NT2/D1 (cell line): ENCODE measurements around the gene BICC1.

Source experiments
- DNase-seq: peaks from one replicate; pipeline ENCODE4 v3.0.0-alpha.2; 2011; ENCODE audit warnings: low read depth, low spot score
- H3K27me3 ChIP-seq: 2 replicates; pipeline ENCODE4 v1.6.0; 2011; ENCODE audit warnings: mild to moderate bottlenecking; ENCODE audit not compliant: insufficient read length, insufficient read depth
- H3K36me3 ChIP-seq: 2 replicates; pipeline ENCODE4 v1.6.1; 2011; ENCODE audit warnings: mild to moderate bottlenecking, low read length, mixed read lengths; ENCODE audit not compliant: insufficient read depth, insufficient read length
- H3K4me1 ChIP-seq: 2 replicates; pipeline ENCODE4 v1.5.1; 2011; ENCODE audit not compliant: insufficient read depth, insufficient read length
- H3K4me3 ChIP-seq: 2 replicates; pipeline ENCODE4 v1.5.1; 2011; ENCODE audit warnings: low read depth; ENCODE audit not compliant: insufficient read length
- H3K9ac ChIP-seq: 2 replicates; pipeline ENCODE4 v1.6.0; 2011; ENCODE audit warnings: low read depth; ENCODE audit not compliant: insufficient read length
- H3K9me3 ChIP-seq: 2 replicates; pipeline ENCODE4 v1.5.1; 2011; ENCODE audit warnings: mild to moderate bottlenecking, low read length; ENCODE audit not compliant: insufficient read depth
- SUZ12 ChIP-seq: IDR thresholded peaks from 2 replicates; pipeline ENCODE4 v1.6.1; 2011; ENCODE audit not compliant: insufficient read length, insufficient read depth; ENCODE audit errors: extremely low read depth
- YY1 ChIP-seq: IDR thresholded peaks from 2 replicates; pipeline ENCODE4 v1.6.1; 2011; ENCODE audit not compliant: insufficient read length, insufficient read depth
- ZNF274 ChIP-seq: IDR thresholded peaks from 2 replicates; pipeline ENCODE4 v1.6.1; 2011; ENCODE audit warnings: mild to moderate bottlenecking, low read depth, low read length

Gene BICC1

GRCh38 chr10:58477902-58478301 is 34.8 kb upstream of the BICC1 start:
- H3K4me1 ChIP-seq: no peaks in the 10 kb centered on the region
- no peaks in the 10 kb centered on the region for H3K27me3 ChIP-seq
- no peaks in the 10 kb centered on the region for H3K36me3 ChIP-seq
- TF ChIP-seq ZNF274: no peak
- no peak for DNase-seq
- no peaks in the 10 kb centered on the region for H3K9me3 ChIP-seq
- no peak overlapping the region for H3K4me3 ChIP-seq
- no peak overlapping the region for H3K9ac ChIP-seq

GRCh38 chr10:58479045-58479444 is 33.6 kb upstream of the BICC1 start:
- Histone ChIP-seq H3K4me1 (no peaks in the 10 kb centered on the region), H3K27me3 (no peaks in the 10 kb centered on the region), H3K9me3 (no peaks in the 10 kb centered on the region), H3K9ac (no peak overlapping the region), H3K36me3 (no peaks in the 10 kb centered on the region), H3K4me3 (no peak overlapping the region)
- no peak for DNase-seq
- TF ChIP-seq ZNF274: no peak
- TF ChIP-seq YY1: no peak
- TF ChIP-seq SUZ12: no peak

GRCh38 chr10:58480321-58480720 is 32.4 kb upstream of the BICC1 start:
- Histone ChIP-seq H3K27me3 (no peaks in the 10 kb centered on the region), H3K4me1 (no peaks in the 10 kb centered on the region), H3K9me3 (no peaks in the 10 kb centered on the region), H3K4me3 (no peak overlapping the region), H3K9ac (no peak overlapping the region), H3K36me3 (no peaks in the 10 kb centered on the region)
- DNase-seq: no peak
- no peak for TF ChIP-seq ZNF274
- TF ChIP-seq YY1: no peak
- TF ChIP-seq SUZ12: no peak

GRCh38 chr10:58481569-58482109 is 31.0 kb upstream of the BICC1 start:
- Histone ChIP-seq H3K4me3 (no peak overlapping the region), H3K9me3 (no peaks in the 10 kb centered on the region), H3K36me3 (no peaks in the 10 kb centered on the region), H3K27me3 (no peaks in the 10 kb centered on the region), H3K4me1 (no peaks in the 10 kb centered on the region), H3K9ac (no peak overlapping the region)
- no peak for DNase-seq
- TF ChIP-seq YY1: no peak
- no peak for TF ChIP-seq SUZ12
- no peak for TF ChIP-seq ZNF274

GRCh38 chr10:58486821-58487220 is 25.9 kb upstream of the BICC1 start:
- no peaks in the 10 kb centered on the region for H3K27me3 ChIP-seq
- no peak for DNase-seq
- H3K36me3 ChIP-seq: no peaks in the 10 kb centered on the region
- H3K4me3 ChIP-seq: no peak overlapping the region
- TF ChIP-seq YY1: no peak
- TF ChIP-seq ZNF274: no peak
- no peak for TF ChIP-seq SUZ12
- H3K4me1 ChIP-seq: no peaks in the 10 kb centered on the region
- H3K9me3 ChIP-seq: no peaks in the 10 kb centered on the region
- H3K9ac ChIP-seq: no peak overlapping the region

GRCh38 chr10:58488921-58489320 is 23.8 kb upstream of the BICC1 start:
- Histone ChIP-seq H3K9me3 (no peaks in the 10 kb centered on the region), H3K4me1 (no peaks in the 10 kb centered on the region), H3K9ac (no peak overlapping the region), H3K27me3 (no peaks in the 10 kb centered on the region), H3K36me3 (no peaks in the 10 kb centered on the region), H3K4me3 (no peak overlapping the region)
- no peak for TF ChIP-seq SUZ12
- TF ChIP-seq YY1: no peak
- no peak for TF ChIP-seq ZNF274
- no peak for DNase-seq

DNA sequence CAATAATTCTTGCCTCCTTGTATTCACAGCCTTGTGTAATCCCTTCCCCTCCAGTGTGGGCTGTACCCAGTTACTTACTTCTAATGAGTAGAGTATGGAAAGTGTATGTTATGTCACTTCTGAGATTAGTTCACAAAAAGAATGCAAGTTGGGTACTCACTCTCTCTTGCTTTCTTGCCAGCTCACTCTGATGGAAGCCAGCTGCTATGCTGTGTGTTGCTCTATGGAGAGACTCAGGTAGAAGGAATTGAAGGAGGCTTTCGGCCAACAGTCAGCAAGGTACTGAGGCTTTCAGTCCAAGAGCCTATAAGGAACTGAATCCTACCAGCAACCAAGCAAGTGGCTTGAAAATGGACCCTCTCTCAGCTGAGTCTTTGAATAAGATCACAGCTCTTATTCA is 9.7 kb upstream of the BICC1 start:
- H3K4me1 ChIP-seq: no peaks in the 10 kb centered on the region
- H3K36me3 ChIP-seq: no peaks in the 10 kb centered on the region

GRCh38 chr10:58508316-58508715 is 4.4 kb upstream of the BICC1 start:
- Histone ChIP-seq H3K36me3 (no peaks in the 10 kb centered on the region), H3K27me3 (peaks cover 11% of the 10 kb centered on the region), H3K4me1 (no peaks in the 10 kb centered on the region), H3K9ac (no peak overlapping the region), H3K9me3 (no peaks in the 10 kb centered on the region), H3K4me3 (no peak overlapping the region)
- TF ChIP-seq YY1 (no peak), ZNF274 (no peak)
- no peak for DNase-seq

More for the DNA sequence above, 9.7 kb upstream of the BICC1 start:
- TF ChIP-seq YY1: no peak
- TF ChIP-seq ZNF274: no peak
- TF ChIP-seq SUZ12: no peak
- H3K4me3 ChIP-seq: no peak overlapping the region
- H3K27me3 ChIP-seq: no peaks in the 10 kb centered on the region
- H3K9ac ChIP-seq: no peak overlapping the region
- no peaks in the 10 kb centered on the region for H3K9me3 ChIP-seq
- no peak for DNase-seq
